CD4-positive, alpha-beta T cell treated with Interleukin-15 for 4 hours (primary cell): ENCODE results near the gene NRG3.

Experiments
- DNase-seq: peaks from one replicate; pipeline ENCODE4 v3.0.0-alpha.2; 2020; ENCODE audit warnings: low spot score

NRG3 gene

DNA sequence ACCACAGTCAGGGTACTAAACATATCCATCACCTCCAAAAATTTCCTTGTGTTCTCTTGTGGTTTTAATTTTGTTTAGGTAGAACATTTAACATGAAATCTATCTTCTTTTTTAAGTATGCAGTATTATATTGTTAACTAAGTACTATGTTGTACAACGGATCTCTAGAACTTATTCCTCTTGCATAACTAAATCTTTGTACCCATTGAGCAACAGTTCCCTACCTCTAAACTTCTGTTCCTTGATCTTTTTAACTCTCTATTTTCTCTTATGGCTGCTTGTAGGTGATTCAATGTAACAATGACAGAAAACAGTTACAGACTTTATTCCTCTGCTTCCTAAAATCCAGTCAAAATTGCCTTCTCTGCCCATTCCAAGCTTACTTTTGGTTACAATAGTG is 9.9 kb downstream of the NRG3 start:
- DNase-seq: no peak

DNA sequence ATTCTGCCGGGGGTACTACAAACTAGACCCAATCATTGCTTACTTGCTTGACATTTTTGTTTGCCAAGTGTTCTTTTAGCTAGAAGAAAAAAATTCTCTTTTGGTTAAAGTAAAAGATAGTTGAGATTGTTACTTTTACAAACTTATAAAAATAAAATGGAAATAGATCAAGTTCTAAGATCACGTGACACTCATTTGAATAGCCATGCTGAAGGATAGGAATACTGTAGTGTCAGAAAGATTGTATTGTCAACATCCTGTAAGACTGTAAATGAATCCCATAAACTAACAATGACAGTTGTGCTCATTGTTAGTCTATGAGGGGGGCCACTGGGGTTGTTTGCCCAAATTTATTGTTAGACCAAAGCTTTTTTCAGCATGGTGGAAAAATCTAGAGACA is 10.5 kb downstream of the NRG3 start:
- DNase-seq: no peak

DNA sequence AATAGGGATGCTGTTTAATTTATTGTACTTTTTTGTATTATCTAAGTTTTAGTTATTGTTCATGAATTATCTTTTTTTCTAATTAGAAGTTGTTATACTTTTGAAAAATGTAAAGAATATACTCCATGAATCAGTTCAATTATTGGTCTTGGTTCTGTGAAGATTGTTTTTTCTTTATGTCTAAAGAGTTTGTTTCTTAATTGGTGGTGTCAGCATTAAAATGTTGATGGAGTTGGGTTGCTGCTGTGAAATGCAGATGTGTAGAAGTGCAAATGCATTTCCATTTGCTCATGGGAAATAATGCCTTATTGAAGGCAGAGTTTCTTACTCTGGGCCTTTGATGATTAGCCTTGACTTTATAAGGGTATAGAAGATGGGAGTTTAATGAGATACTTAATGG is 11.9 kb downstream of the NRG3 start:
- no peak for DNase-seq

DNA sequence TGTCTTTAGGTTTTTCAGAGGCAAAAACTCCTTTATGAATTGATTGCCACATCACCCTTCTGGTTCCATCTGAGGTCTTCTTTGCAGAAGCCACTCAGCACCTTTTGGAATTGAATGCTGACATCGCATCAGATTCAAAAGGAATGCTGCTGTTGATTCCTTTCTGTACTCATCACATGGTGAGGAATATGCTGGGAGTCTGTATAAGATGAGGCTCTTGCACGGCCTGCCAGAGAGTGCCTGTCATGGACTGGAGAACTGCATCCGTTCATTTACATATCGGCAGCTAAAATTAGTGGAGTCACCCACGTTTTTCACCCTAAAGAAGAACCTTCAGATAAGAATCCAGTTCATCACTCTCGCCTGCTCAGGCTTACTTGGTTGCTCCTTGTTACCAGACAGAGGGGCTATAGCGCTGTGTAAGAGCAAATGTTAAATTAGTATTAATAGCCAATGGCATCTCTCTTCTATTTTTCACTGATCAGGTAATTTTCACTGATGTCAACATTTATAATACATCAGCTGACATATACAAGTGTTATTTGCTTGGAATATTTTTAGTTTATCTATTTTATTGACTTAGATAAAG is 14.3 kb downstream of the NRG3 start:
- no peak for DNase-seq

DNA sequence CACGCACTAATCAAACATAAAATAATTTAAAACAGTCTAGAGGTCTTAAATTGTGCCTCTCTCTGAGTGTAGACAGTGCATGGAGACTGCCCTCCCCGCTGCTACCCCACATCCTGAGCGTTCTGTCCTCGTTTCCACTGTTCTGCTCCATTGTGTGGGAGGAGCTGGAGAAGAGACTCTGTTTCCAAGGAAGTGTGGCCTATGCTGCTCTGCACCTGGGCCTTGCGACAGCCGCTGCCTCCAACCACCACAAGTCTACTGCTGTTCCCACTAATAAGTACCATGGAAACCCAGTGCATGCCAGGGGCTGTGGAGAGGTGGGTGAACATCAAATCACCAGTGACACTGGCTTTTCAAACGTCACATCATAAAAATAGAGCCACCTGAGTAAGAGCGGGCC is 19.6 kb downstream of the NRG3 start:
- DNase-seq: no peak

DNA sequence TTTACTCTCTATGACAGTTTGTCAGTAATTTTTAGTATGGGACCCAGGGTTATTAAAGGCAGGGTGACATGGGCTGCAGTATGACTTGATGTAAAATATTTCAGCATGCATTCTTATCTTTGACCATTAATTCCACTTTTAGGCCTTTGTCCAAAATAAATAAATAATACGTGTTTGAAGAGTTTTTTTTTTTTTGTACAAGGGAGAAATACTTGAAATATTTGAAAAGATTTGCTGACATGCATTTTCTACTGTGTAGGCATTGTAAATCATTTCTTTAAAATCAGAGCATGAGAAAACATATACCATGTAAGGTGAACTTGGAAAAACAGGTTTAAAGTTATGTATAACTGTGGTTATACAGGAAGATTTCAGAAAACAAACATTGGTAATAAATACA is 23.5 kb downstream of the NRG3 start:
- DNase-seq: no peak

DNA sequence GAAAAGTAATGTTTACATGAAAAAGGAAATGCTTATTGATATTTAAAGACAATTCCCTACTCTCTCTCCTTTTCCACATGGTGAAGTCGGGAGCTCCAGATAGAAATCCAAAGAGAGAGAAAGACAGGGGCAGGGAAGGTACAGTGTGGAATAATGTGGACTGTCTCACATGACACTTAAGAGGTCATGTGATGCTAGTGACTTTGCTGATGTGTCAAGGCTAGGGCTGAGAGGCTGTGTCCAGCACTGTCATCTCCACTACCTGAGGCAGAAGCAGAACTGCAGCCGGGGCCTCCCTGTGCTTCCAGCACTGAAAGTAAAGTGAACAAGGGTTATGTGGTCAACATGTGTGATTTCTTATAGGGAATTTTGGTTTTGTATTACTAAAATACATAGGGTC is 26.0 kb downstream of the NRG3 start:
- no peak for DNase-seq

DNA sequence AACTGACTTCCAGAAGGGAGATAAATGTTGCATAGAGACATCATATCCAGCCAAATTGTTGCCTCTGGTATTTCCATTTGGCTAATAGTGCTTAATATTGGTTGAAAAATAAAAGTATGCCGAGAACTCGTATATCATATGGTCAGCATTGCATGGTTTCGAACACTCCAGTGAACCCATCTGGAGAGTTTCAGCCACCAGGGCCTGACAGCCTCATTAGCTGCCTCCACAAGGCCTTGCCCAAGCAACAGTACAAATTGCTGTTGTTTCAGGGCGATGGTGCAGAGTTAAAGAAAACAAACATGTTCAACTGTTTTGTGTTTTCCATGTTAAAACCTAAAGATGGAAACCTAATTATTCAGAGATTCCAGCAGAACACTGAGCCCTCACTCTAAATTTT is 28.5 kb downstream of the NRG3 start:
- DNase-seq: no peak

DNA sequence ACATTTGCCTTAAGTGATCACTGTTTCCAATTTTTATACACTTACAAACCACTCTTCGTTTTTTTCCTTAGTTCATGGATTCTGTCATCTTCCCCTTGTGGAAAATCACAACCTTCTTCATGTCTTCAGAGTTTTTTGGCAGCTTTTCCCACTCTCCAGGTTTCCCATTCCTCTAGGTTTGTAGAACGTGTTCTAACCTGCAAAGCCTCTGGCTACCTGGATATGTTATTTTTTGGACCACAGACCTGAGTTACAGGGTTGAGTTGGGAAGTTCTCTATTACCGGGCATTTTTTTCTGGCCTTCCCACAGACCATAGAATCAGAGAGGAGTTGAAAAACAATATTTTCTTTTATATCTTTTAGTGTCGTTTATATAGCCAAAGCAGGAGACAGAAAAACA is 30.2 kb downstream of the NRG3 start:
- DNase-seq: no peak

DNA sequence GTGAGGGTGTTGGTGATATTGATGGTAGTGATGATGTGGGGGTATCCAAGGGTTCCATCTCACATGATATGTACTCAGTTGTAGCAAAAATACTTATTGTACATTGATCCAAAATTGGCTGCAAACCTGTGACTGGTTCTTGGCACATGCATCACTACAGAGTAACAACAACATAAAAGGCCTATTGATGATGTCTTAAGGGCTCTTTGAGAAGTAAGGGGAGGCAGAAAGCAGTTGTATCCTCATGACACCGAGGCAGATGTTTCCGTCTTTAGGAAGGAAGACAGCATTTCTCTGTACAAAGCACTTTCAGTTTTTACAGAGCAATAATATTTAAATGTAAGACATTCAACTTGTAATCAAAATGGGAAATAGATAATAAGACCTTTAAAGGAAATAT is 34.5 kb downstream of the NRG3 start:
- no peak for DNase-seq

DNA sequence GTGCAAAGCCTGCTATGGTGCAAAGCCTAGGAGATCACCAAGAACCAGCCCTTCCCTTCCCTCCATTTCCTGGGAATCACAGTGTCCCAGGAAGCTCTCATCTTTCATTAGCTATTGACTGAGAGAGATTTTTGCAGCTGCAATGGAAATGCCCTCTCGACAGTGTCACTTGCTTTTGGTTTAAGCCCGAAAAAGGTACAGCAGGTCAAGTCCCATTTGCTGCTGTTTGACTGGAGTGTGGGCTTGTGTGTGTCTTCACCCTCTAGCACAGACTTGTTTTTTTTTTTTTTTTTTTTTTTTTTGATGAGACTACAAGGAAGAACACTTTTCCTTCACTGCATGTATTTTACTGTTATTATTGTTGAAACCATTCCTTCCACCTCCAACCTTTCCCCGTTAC is 36.3 kb downstream of the NRG3 start:
- DNase-seq: no peak

DNA sequence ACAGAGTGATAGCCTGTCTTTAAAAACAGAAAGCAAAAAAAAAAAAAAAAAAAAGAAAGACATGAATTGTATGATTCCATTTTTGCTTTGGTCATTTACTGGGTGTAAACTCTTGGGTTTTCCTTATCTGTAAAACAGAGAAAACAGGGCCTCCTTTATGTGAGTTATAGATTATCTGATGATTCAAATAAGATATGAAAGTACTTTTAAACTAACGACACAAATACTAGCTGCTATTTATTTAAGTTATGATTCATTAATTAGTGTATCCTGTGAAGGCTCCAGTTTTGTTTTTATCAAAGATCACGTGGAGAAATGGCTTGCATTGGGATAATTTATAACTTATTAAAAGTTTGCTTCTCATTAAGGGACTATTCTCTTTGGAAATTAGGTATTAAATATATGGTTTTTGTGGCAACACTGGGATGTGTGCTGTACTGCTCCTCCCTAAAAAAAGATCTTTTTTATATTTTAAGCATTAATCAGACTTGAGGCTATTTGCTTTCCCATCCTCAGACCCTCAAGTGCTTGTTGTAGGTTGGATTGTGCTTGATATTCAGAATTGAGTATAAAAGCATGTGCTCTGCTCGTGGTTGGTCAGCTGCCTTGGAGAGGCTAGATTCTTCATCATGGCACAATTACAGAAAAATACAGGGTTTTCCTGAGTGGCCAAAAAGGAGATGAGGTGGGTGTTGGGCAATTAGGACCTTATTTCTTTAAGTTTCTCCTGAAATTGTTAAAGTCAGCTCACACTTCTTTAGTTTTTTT is 39.9 kb downstream of the NRG3 start:
- DNase-seq: no peak

DNA sequence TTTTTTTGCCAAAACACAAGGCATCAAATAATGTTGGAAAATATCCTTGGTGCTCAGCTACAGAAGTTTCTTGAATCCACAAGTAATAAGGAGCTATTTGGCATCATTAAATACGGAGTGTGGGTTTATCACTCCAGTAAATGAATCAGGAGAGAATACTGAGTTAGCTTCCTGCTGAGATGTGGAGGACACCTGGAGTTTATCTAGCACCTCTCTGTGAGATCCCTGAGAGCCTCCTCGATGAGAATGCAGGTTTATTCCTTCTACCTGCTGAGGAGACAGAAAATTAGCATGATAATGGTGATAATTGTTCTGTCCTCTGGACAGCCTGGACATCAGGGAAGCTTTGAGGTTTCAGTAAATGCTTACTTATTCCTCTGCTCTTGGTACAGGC is 40.5 kb downstream of the NRG3 start:
- no peak for DNase-seq

DNA sequence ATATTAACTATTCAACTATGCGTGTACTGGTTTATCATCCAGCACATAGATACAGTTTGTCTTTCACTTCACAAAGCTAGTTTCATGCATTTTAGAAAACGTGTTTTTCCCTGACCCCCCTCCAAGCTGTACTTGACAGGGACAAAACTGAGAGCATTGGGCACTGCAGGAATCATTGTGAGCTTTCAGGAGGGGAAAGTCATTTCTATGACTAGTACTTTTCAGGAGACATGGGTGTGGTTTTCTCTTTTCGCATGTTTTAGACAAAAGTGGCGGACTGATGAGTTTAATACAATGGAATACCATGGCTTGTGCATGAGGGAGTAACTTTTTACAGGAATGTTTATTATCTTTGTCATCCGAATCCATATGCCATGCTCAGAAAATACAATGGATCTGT is 42.7 kb downstream of the NRG3 start:
- DNase-seq: no peak

DNA sequence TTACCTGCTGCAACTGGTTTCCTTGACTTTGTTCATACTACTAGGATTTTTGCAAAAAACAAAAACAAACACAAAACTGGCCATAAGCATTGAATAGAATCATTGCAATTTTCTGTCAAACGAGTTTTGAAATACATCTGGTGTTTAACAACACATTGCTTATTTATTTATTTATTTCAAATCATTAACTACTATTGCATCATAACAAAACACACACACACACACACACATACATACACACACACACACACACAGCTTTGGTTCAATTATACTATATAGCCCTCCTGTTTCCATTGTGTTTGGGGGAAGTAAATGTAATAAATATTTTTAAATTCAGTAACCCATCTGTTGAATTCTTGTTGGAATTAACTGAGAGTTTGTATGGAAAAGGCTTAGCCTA is 43.8 kb downstream of the NRG3 start:
- DNase-seq: no peak

DNA sequence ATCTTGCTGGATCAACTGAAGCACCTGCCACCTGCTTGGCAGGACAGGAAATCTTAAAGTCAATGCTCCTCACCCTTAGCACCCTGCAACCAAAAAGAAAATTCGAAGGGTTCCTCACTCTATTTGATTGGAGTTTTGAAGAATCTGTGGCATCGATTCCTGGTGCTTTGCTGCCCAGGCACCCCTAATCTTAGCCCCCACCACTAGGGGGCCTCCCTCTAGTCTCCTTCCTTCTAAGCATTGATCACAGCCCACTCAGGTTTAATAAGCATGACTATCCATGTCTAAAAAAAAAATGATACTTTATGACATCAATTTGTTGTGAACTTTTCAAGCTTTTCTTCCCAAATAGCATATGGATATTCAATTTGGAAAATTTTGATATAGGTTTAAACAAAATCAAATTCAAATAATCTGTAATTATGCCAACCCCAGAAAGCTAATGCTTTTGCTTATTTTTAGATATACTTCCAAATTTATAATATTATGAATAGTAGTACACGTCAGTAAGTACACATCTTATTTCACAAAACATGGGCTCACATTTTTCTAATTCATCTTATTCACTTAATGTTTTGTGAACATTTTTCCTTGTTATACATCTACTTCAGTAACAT is 45.3 kb downstream of the NRG3 start:
- no peak for DNase-seq

DNA sequence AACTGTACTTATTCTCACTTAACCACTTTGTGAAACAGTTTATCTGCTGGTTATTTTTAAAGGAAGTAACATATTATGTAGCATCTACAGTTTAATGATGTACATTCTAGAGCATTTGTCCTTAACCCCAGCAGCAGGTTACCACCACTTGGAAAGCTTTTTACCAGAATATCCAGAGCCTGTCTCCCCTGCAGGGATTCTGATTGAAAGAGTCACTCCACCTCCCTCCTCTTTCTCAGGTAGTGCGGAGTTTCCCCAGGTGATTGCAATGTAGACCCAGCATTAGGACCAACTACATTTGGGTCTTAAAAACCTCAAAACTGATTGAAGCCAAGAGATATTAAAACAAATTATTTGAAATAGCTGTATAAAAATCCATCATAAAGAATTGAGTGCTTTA is 53.1 kb downstream of the NRG3 start:
- no peak for DNase-seq

DNA sequence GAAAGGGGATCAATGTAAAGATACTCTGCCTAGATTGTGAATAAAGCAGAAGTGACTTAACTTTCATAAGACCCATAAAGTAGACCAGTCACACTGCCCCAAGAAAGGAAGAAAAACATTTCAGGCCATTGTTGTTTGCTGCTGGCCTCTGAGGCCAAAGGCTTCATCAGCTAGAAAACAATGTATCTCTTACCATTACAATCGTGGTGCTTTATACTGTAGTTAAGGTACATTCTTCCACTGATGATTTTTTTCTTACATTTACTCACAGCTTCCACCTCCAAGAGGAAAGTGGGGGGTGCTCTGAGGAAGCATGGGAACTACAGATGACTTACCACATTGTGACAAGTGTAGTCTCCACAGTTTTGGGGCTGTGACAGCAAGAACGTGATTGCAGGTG is 68.6 kb downstream of the NRG3 start:
- no peak for DNase-seq

DNA sequence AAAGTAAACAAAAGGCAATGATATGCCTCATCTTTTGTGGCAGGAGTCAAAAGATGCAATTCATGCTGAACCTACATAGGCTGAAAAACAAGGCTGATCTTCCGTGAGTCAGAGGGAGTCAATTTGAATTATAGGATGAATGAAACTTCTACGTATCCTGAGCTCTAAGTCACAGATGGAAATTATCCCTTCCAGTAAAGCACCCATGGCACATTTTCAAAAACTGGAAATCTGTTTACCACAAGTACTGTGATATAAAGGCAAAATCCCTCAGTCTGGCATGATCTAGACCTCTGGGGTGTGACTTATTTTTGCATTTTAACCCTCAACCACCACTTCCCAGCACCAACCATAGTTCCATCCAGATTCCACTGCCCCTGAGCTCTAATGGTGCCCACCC is 69.6 kb downstream of the NRG3 start:
- DNase-seq: no peak

DNA sequence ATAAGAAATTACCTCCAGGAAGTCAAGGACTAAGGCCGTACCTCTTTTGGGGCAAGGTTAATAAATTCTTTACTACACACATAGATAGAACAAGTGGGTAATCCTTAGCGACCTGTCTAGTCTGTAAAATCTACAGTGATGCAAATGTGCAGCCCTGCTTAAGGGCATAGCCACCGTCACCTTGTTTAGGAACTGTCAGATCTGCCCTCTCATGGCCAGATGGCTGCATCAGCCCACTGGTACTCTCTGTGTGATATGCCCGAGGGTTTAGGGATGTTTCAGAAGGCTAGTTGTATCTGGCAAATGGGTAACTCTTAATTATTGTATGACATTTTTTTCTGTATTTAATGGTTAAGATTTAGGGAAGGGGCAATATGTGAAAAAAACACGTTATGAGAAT is 74.3 kb downstream of the NRG3 start:
- no peak for DNase-seq

DNA sequence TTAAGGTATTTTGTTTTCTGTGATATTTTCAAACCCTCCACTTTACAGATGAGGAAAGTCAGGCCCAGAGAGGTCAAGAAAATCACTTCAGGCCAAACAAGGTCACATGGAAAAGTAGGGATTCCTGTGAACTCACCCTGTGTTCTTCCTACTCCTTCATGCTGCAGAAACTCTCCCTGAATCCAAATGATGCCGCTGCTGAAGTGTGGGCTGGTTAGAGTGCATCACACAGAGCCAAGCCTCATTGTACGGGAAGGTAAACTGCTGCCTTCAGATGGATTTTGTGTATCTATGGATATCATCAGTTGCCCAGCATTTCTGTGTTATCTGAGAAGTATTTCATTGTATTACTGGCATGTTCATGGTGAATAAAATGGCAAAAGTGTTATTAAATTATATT is 75.4 kb downstream of the NRG3 start:
- no peak for DNase-seq

DNA sequence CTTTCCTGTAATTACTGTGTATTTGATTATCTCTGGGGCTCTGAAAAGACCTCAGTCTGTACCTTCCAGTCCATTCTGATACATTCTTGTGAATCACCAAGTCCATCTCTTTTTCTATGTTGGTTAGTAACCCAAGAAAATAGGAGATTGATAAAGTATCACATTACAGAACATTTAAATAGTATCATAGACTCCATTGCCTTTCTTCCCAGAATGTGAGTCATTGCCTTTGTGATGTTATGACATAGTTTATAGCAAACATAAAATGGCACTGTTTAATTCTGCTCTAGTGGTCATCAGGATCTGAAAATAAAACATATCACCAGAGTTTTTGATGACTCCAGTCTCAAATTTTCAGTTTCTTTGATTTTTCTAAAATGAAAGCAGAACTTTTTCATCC is 78.4 kb downstream of the NRG3 start:
- DNase-seq: no peak

DNA sequence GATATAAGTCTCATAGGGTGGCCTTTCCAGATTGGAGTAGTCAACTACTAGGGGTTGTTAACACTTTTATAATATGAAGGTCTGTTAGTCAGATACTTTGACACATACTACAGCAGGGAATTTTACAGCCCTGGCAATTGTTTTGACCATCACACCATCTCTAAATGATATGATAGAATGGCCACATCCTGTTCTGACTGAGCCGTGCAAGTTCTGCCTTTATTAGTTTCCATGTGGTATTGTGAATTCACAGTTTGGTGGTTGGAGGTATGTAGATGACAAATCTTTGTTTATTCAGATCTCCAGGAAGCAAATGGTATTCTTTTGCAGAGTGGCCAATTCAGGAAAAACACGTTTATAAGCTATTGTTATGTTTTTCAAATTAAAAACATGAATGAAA is 83.0 kb downstream of the NRG3 start:
- no peak for DNase-seq

DNA sequence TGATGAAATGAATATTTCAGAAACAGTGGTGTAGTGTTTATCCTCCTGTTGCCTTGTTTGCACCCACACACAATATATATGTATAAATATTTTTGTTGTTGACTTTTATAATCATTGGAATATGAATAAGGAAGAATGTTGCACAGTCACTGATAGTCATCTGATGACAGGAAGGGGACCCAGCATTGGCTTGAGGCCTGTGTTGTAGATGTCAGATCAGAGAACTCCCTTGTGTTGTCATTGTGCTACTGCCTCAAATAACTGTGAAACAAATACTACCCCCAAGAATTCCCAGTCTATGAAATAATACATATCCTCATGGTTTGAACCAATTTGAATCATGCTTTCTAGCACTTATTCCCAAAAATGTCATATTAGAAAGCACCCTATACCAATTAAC is 84.0 kb downstream of the NRG3 start:
- no peak for DNase-seq
